Subcutaneous abdominal adipose tissue (tissue), 5 donors: ENCODE data around the gene VASN.
A peak's percentile ranks its signal among the peaks of the same experiment; 100 is the strongest.

ENCODE experiments used
- H3K27ac ChIP-seq: one replicate; pipeline ENCODE4 v1.7.0; 2013; ENCODE audit warnings: low read depth, mild to moderate bottlenecking, inconsistent platforms, low read length, moderate library complexity
- H3K27me3 ChIP-seq, 5 donors: one replicate each; pipeline ENCODE4 v1.7.0; 2013; ENCODE audit warnings: low read length in 5 of 5, inconsistent platforms in 1 of 5; ENCODE audit not compliant: control insufficient read depth in 5 of 5, insufficient read depth in 4 of 5
- H3K36me3 ChIP-seq, 5 donors: one replicate each; pipeline ENCODE4 v1.7.0; 2013; ENCODE audit warnings: low read length in 5 of 5; ENCODE audit not compliant: control insufficient read depth in 5 of 5, insufficient read depth in 5 of 5
- H3K4me1 ChIP-seq, 5 donors: one replicate each; pipeline ENCODE4 v1.7.0; 2013; ENCODE audit warnings: low read length in 5 of 5, mild to moderate bottlenecking in 3 of 5, moderate library complexity in 1 of 5; ENCODE audit not compliant: control insufficient read depth in 5 of 5, insufficient read depth in 5 of 5
- H3K4me3 ChIP-seq, 5 donors: one replicate each; pipeline ENCODE4 v1.7.0; 2013; ENCODE audit warnings: low read length in 5 of 5, low read depth in 1 of 5
- H3K9ac ChIP-seq, 5 donors: one replicate each; pipeline ENCODE4 v1.7.0; 2013; ENCODE audit warnings: low read length in 5 of 5, mild to moderate bottlenecking in 4 of 5, moderate library complexity in 3 of 5
- H3K9me3 ChIP-seq, 5 donors: one replicate each; pipeline ENCODE4 v1.7.0; 2013; ENCODE audit warnings: low read length in 5 of 5; ENCODE audit not compliant: control insufficient read depth in 5 of 5
- donor health status: healthy.
- donor health status: healthy.
- donor health status: healthy.
- donor health status: healthy.
- donor health status: healthy.

The VASN gene

GRCh38 chr16:4377573-4378154, 6.0 kb downstream of the VASN start:
- H3K4me3 ChIP-seq: peak overlapping the region in 1 of 5 donors; percentile 14
- peak overlapping the region in 1 of 5 donors; percentile 2 for H3K9ac ChIP-seq
- peaks cover 3 to 66% (median 60%) of the 10 kb centered on the region in 5 donors for H3K4me1 ChIP-seq
- H3K9me3 ChIP-seq: no peaks in the 10 kb centered on the region
- no peaks in the 10 kb centered on the region for H3K27me3 ChIP-seq
- H3K27ac ChIP-seq: peak overlapping the region; percentile 62
- peaks cover 0 to 42% (median 27%) of the 10 kb centered on the region in 5 donors for H3K36me3 ChIP-seq

GRCh38 chr16:4378161-4378666, 6.6 kb downstream of the VASN start:
- Histone ChIP-seq H3K9ac (peak overlapping the region in 2 of 5 donors; percentile 2 to 15), H3K4me1 (peaks cover 3 to 63% (median 54%) of the 10 kb centered on the region in 5 donors), H3K27ac (peak overlapping the region; percentile 62), H3K9me3 (no peaks in the 10 kb centered on the region), H3K4me3 (no peak overlapping the region), H3K27me3 (no peaks in the 10 kb centered on the region), H3K36me3 (peaks cover 0 to 47% (median 31%) of the 10 kb centered on the region in 5 donors)

DNA sequence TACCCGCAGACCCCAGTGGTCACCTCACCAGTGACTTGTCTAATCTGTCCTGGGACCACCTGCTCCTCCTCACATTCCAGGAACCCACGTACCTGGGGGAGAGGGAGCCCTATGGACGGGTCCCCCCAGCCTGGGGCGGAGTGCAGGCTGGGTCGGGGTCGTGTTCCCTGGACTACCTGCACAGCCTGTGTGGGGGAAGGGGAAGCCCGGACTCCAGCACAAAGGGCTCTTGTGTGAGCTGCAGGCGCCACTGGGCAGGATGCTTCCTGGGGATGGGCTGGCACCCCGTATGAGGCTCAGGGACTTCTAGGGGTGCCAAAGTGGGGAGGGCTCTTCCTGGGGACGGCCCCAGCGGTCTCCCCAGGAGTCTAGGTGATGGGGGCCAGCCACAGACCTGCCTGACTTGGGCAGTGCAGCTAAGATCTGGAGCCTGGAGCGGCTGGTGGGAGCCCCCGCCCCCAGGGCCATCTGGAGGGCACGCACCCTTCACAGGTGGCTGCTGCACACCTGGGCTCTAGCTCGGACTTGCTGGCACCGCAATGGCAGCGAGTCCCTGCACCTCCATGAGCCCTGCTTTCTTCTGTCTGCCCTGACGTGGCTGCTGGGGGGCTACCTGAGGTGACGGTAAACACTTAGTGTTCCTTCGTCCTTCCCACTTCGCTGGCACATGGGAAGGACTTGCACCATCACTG, 7.5 kb downstream of the VASN start:
- no peak overlapping the region for H3K4me3 ChIP-seq
- peaks cover 3 to 64% (median 55%) of the 10 kb centered on the region in 5 donors for H3K4me1 ChIP-seq
- peak overlapping the region in 1 of 5 donors; percentile 25 for H3K9ac ChIP-seq
- peak overlapping the region; percentile 62 for H3K27ac ChIP-seq
- H3K9me3 ChIP-seq: no peaks in the 10 kb centered on the region
- H3K36me3 ChIP-seq: peaks cover 0 to 55% (median 40%) of the 10 kb centered on the region in 5 donors
- no peaks in the 10 kb centered on the region for H3K27me3 ChIP-seq

GRCh38 chr16:4380119-4381063, 8.7 kb downstream of the VASN start:
- Histone ChIP-seq H3K27me3 (no peaks in the 10 kb centered on the region), H3K9ac (no peak overlapping the region), H3K9me3 (no peaks in the 10 kb centered on the region), H3K4me3 (no peak overlapping the region), H3K27ac (no peak overlapping the region), H3K4me1 (peaks cover 3 to 61% (median 51%) of the 10 kb centered on the region in 5 donors), H3K36me3 (peaks cover 0 to 66% (median 45%) of the 10 kb centered on the region in 5 donors)

GRCh38 chr16:4381072-4381934, 9.7 kb downstream of the VASN start:
- Histone ChIP-seq H3K27ac (no peak overlapping the region), H3K36me3 (peaks cover 0 to 75% (median 47%) of the 10 kb centered on the region in 5 donors), H3K9ac (no peak overlapping the region), H3K4me1 (peaks cover 3 to 62% (median 48%) of the 10 kb centered on the region in 5 donors), H3K27me3 (no peaks in the 10 kb centered on the region), H3K4me3 (no peak overlapping the region), H3K9me3 (no peaks in the 10 kb centered on the region)

DNA sequence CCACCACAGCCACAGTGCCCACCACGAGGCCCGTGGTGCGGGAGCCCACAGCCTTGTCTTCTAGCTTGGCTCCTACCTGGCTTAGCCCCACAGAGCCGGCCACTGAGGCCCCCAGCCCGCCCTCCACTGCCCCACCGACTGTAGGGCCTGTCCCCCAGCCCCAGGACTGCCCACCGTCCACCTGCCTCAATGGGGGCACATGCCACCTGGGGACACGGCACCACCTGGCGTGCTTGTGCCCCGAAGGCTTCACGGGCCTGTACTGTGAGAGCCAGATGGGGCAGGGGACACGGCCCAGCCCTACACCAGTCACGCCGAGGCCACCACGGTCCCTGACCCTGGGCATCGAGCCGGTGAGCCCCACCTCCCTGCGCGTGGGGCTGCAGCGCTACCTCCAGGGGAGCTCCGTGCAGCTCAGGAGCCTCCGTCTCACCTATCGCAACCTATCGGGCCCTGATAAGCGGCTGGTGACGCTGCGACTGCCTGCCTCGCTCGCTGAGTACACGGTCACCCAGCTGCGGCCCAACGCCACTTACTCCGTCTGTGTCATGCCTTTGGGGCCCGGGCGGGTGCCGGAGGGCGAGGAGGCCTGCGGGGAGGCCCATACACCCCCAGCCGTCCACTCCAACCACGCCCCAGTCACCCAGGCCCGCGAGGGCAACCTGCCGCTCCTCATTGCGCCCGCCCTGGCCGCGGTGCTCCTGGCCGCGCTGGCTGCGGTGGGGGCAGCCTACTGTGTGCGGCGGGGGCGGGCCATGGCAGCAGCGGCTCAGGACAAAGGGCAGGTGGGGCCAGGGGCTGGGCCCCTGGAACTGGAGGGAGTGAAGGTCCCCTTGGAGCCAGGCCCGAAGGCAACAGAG, 10.5 kb downstream of the VASN start:
- H3K9ac ChIP-seq: no peak overlapping the region
- H3K4me1 ChIP-seq: peaks cover 5 to 62% (median 49%) of the 10 kb centered on the region in 5 donors
- no peaks in the 10 kb centered on the region for H3K27me3 ChIP-seq
- H3K4me3 ChIP-seq: no peak overlapping the region
- H3K36me3 ChIP-seq: peaks cover 0 to 83% (median 47%) of the 10 kb centered on the region in 5 donors
- no peaks in the 10 kb centered on the region for H3K9me3 ChIP-seq
- H3K27ac ChIP-seq: no peak overlapping the region

- H3K4me3 ChIP-seq: no peak overlapping the region
- no peak overlapping the region for H3K27ac ChIP-seq
- H3K27me3 ChIP-seq: no peaks in the 10 kb centered on the region
- H3K9me3 ChIP-seq: no peaks in the 10 kb centered on the region
- H3K36me3 ChIP-seq: peaks cover 0 to 90% (median 52%) of the 10 kb centered on the region in 5 donors
- H3K9ac ChIP-seq: no peak overlapping the region
- H3K4me1 ChIP-seq: peaks cover 2 to 62% (median 49%) of the 10 kb centered on the region in 5 donors
Measured at GRCh38 chr16:4382795-4383357, 11.2 kb downstream of the VASN start.

- Histone ChIP-seq H3K27me3 (no peaks in the 10 kb centered on the region), H3K4me1 (peaks cover 2 to 63% (median 47%) of the 10 kb centered on the region in 5 donors), H3K9ac (no peak overlapping the region), H3K36me3 (peaks cover 0 to 92% (median 50%) of the 10 kb centered on the region in 5 donors), H3K4me3 (no peak overlapping the region), H3K27ac (no peak overlapping the region), H3K9me3 (no peaks in the 10 kb centered on the region)
Measured at GRCh38 chr16:4383591-4384444, 12.2 kb downstream of the VASN start.
